HuH-7 (cell line): ENCODE results near the gene RGL3.
"Not testable (repeated sequence)": the region's sequence is repeated elsewhere in the genome, so short reads cannot be mapped to it uniquely, and the experiment has no call there.

Source experiments
- DNase-seq: peaks from one replicate; pipeline ENCODE4 v3.0.0; 2011; ENCODE audit warnings: low spot score

Gene RGL3, protein sequence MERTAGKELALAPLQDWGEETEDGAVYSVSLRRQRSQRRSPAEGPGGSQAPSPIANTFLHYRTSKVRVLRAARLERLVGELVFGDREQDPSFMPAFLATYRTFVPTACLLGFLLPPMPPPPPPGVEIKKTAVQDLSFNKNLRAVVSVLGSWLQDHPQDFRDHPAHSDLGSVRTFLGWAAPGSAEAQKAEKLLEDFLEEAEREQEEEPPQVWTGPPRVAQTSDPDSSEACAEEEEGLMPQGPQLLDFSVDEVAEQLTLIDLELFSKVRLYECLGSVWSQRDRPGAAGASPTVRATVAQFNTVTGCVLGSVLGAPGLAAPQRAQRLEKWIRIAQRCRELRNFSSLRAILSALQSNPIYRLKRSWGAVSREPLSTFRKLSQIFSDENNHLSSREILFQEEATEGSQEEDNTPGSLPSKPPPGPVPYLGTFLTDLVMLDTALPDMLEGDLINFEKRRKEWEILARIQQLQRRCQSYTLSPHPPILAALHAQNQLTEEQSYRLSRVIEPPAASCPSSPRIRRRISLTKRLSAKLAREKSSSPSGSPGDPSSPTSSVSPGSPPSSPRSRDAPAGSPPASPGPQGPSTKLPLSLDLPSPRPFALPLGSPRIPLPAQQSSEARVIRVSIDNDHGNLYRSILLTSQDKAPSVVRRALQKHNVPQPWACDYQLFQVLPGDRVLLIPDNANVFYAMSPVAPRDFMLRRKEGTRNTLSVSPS

DNA sequence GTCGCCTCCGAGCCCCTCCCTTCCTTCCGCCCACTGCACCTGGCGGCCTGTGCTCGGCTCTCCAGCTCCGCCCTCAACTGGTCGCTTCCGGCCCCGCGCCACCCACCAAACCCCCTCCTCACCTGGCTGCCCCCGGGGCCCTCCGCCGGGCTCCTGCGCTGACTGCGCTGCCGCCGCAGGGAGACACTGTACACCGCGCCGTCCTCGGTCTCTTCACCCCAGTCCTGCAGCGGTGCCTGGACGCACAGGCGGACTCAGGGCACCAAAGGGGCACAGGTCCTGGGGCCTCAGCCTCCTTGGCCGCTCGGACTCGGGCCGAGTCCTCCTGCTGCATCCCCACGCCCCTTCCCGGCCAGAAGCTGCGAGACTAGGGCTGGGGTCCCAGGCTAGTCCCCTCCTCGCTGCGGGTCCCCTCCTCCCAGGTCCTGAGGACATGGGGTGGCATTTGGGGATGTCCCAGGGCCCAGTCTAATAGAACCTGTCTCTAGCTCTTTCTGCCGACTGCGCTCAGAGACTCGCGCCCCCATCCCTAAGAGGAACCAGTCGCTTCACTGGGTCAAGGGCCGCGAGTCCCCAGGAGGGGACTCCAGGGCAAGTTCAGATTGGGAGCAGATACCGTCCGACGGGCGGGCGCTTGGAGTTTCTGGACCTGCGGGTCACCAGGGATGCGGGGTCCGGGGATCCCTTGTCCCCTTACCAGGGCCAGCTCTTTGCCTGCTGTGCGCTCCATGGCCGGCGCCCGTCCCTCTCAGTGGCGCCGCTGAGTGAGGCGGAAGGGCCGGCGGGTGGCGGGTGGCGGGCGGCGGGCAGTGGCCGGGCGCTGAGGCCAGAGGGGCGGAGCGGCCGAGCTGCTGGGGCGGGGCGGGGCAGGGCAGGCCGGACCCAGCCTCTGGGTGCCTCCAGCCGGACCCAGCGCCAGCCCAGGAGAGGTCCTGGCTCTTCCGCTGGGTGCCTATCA is at the start of gene RGL3:
Gene RGL3 (minus strand): TSS at position 766 of the 958 bp plus-strand sequence. CDS start 36 bp downstream, at position 730.
- peak; percentile 72 for DNase-seq

DNA sequence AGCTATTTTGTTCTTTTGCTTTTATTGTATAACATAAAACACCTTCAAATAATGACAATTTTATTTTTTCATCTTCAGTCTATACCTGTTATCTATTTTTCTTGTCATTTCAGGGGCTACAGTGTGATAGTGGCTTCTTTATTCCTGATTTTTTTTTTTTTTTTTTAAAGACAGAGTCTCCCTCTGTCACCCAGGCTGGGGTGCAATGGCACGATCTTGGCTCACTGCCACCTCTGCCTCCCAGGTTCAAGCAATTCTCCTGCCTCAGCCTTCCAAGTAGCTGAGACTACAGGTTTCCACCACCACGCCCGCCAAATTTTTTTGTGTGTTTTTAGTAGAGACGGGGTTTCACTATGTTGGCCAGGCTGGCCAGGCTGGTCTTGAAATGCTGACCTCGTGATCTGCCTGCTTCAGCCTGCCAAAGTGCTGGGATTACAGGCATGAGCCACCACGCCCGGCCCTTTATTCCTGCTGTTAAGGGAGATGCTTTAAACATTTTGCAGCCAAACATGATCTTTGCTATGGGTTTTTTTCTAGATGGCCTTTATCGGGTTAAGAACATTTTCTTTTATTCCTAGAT is 49.2 kb upstream of the RGL3 start:
- not testable (repeated sequence) for DNase-seq

DNA sequence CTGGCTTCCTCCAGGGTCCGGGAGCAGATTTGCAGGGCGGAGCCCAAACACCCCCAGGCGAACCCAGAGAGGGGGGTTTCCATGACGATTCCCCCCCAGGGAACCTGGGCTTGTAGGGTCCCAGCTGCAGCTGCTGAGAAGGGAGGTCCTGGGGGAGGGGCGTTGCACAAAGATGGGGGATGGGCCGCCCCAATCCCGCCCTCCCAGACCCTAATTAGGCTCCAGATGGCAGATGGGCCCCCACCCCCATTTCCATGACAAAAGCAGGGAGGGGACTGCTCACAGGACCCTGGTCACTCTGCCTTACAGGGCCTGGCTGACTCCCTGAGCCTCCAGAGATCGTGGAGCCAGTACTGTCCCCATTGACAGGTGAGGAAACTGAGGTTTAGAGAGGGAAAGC is 46.5 kb upstream of the RGL3 start:
- no peak for DNase-seq

DNA sequence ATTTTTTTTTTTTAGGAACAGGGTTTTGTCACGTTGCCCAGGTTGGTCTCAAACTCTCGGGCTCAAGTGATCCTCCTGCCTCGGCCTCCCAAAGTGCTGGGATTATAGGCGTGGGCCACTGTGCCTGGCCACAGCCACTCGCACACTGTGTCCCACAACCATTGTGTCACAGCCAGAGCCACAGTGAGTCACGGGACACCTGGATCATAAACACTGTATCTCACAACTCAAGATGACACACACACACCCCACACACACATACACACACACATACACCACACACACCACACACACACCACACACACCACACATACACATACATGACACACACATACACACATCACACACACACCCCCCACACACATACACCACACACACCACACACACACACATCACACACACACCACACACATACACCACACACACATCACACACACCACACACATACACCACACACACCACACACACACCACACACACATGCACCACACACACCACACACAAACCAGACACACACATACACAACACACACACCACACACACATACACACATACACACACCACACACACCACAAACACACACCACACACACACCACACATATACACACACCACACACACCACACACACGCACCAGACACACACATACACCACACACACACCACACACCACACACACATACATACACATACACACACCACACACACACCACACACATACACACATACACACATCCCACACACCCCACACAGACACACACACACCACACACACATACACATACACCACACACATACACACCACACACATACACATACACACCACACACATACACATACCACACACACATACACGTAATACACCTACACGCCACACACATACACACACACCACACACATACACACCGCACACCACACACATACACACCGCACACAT is 45.5 kb upstream of the RGL3 start:
- no peak for DNase-seq

DNA sequence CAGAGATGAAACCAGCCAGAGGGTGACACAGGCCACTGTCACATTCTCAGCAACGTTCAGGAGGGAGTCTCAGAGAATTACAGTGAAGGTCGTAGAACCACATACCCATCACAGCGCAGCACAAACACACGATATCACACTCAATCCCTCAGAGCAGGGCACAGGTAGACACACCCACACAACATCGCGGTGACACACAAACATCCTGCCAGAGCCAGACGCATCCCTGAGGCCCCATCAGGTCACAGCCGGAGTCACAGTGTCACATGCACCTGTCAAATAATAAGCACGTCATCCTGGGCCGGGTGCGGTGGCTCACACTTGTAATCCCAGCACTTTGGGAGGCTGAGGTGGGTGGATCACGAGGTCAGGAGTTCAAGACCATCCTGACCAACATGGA is 44.3 kb upstream of the RGL3 start:
- no peak for DNase-seq

DNA sequence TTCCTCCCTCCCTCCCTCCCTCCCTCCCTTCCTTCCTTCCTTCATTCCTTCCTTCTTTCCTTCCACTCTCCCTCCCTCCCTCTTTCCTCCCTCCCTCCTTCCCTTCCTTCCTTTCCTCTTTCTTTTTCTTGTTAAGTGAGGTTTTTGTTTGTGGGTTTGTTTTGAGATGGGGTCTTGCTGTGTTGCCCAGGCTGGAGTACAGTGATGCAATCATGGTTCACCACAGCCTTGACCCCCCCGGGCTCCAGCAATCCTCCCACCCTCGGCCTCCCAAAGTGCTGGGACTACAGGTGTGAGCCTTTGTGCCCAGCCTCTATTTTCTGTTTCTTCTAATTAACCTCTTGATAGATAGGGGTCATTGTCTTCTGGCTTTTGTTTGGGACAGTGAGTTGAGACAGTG is 42.3 kb upstream of the RGL3 start:
- DNase-seq, result no peak

DNA sequence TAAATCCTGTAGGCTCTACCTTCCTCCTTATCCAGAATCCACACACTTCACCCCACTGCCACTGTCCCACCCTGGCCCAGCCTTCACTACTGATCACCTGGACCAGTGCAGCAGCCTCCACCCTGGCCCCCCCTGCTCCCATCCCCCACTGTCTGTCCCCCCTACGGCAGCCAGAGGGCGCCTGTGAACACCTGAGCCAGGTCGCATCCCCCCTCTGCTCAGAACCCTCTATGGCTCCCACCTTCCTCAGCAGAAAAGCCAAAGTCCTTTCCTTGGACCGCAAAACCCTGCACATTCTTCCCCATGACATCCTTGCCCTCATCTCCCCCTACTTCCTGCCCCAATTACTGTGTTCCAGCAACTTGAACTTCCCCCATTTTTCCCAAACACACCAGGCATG is 41.1 kb upstream of the RGL3 start:
- no peak for DNase-seq

DNA sequence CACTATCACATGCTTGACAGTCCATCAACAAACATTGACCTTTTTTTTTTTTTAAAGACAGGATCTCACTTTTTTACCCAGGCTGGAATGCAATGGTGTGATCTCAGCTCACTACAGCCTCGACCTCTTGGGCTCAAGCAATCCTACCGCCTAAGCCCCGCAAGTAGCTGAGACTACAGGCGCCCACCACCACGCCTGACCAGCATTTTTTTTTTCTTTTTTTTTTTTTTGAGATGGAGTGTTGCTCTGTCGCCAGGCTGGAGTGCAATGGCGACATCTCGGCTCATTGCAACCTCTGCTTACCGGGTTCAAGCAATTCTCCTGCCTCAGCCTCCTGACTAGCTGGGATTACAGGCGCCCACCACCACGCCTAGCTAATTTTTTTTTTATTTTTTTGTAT is 39.8 kb upstream of the RGL3 start:
- not testable (repeated sequence) for DNase-seq

DNA sequence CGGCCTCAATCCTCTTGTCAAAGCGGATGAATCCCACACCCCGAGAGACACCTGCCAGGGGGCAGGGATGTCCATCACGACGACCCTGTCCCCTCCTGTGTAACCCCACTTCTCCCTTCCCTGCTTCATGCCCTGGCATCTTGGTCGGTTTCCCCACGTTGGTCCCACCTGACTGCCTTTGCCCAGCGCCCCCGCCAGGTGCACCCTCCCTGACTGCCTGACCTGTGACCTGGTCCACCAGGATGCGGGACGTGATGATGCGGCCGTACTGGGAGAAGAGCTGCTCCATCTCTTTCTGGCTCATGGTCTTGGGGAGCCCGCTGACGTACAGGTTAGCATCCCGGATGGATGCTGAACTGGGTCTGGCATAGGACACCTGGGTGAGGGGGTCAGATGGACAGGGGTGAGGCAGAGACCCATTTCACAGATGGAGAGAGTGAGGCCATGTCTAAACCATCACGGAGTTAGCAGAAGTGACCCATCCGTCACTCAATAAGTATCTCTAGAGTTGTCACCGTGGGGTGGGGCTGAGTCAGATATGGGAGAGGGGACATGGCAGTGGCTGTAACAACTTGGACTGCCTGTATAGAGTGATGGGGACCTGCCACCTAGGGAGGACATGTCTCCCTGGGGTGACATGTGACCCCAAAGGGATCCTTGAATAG is 39.3 kb upstream of the RGL3 start:
- no peak for DNase-seq

DNA sequence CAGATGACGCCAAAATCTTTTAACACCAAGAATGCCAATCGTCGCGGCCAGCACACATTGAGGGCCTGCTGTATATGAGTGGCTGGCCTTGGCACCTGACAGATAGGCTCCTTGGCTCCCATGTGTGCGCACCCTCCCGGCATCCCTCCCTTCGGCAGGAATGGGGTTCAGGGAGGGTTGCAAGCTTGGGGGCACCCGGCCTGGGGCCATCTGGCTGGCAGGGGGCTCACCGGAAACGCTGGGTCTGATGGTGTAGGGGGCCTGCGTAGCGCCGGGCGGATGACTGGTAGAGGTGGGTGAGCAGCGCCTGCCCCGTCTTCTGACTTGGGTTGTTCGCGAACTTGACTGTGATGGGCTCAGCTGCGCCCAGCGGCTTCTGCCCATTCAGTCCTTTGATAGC is 38.7 kb upstream of the RGL3 start:
- no peak for DNase-seq

DNA sequence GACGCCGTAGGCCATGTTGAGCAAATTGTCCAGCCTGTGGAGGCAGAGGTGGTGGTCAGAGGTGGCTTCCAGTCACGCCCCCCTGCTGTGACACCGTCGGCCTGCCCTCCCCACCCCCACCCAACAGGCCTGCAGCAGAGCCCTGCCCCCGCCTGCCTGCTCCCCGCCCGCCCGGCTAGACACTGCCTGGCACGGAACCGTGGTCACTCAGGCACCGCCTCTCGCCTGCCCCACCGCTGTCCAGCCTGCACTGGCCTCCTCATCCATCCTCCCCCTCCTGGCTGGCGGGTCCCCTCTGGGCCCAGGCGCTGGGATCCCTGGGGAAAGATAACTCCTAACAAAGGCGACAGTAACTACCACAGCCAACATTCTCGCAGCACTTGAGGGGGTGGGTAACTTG is 38.0 kb upstream of the RGL3 start:
- DNase-seq, result no peak

DNA sequence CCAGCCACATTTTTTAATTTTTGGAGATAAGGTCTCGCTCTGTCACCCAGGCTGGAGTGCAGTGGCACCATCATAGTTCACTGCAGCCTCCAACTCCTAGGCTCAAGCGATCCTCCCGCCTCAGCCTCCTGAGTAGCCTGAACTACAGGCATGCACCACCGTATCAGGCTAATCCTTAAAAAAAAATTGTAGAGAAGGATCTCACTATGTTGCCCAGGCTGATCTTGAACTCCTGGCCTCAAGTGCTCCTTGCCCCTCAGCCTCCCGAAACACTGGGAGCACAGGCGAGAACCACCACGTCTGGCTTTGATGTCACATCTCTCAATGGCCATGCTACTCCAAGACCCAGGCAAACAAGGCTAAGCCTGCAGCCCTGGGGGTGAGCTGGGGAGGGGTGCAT is 37.5 kb upstream of the RGL3 start:
- DNase-seq, result no peak

DNA sequence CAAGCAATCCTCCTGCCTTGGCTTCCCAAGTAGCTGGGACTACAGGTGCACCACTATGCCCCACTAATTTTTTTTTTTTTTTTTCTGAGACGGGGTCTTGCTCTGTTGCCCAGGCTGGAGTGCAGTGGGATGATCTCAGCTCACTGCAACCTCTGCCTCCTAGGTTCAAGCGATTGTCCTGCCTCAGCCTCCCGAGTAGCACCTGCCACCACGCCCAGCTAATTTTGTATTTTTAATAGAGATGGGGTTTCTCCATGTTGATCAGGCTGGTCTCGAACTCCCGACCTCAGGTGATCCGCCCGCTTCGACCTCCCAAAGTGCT is 36.1 kb upstream of the RGL3 start:
- DNase-seq, result not testable (repeated sequence)

DNA sequence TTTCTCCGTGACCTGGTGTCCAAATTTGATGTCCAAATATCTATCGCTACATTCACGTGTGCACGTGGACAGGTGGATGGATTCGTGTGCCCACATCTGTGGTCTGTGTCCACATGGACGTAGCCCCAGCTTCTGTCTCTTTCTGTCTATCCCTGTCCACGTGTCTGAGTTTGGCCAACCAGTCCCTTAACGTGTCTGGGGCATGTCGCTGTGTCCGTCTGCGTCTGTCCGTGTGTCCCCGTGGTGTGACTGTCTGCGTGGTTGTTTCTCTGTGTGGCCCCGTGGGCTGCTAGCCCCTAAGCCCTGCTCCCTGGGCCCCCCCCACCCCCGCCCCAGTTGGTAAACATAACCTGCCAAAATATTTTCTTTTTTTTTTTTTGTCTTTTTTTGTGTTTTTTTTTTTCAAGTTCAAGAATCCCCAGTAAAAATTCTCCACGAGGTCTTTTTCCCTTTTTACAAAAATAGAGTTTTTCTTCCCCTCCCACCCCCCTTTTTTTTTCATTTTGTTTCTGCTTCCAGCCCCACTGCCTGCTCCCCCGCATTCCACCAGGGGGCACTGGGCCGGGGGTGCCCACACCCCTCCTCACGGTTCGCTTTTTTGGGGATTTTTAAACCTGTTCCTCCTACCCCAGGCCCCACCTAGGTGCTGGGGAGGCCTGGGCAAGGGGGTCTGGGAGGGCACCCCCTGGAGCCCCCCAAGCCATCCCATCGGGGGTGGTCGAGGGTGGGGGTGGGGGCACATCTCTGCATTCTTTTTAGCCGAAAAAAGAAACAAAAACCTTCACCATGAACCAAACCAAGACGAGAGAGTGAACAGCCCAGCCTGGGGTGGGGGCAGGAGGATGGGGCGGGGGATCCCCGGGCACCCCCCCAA is 34.6 kb upstream of the RGL3 start:
- no peak for DNase-seq

DNA sequence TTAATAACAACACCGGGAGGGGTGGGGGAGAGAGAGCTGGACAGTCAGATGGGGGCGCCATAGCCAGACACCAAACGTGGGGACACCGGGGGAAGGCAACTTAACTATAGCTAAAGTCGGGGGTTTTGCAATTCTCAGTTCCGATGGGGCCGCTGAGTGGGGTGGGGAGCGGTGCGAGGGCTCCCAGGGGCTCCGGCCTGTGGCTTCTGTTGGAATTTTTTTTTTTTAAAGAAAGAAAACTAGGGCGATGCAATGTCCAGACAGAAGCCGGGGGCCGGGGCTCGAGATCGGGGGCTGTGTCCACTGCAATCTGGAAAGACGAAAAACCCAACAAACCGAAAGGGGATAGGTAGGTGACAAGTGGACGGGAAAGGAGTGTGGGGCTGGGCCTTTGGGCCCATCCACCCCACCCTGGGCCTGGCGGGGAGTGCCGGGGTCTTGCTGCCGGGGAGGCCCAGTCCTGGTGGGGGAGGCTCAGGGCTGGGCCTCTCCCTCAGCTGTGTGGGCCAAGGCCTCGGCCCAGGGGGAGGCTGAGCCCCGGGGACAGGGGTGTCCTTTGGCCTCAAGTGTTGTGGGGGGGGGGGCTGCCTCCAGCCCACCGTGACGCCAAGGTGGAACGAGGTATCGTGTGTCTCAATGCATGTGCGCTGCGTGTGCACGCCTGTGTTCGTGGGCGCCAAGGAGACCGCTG is 33.7 kb upstream of the RGL3 start:
- no peak for DNase-seq

DNA sequence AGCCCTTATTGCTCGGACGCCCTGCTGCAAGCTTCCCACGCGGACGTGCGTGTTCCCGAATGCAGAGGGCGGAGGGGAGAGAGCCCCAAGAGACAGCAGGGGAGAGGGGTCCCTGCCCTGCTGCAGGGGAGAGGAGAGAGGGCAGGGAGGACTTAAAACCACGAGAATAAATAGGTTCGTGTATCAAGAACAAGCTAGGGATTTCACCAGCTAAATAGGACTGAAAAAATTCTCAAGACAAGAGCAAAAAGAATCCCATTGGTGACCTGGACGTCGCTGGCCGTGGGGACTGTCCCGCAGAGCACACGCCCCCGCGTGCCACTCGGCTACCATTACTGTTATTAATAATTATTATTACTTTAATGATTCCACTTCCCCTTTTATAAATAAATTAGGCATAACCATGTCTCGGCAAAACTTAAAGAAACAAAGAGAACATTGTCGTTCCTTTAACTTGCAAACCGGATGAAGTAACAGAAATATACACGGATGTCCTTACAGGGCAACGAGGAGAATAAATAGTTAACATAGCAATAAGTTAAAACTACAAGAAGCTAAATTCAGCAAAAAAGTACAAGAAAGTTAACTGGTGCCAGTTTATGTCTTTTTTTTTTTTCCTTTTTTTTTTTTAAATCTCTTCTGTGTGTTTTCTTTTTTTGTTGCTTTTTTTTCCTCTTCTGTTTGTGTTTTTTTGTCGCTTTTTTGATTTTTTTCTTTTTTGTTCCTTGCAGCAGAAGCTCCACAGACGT is 32.9 kb upstream of the RGL3 start:
- no peak for DNase-seq

DNA sequence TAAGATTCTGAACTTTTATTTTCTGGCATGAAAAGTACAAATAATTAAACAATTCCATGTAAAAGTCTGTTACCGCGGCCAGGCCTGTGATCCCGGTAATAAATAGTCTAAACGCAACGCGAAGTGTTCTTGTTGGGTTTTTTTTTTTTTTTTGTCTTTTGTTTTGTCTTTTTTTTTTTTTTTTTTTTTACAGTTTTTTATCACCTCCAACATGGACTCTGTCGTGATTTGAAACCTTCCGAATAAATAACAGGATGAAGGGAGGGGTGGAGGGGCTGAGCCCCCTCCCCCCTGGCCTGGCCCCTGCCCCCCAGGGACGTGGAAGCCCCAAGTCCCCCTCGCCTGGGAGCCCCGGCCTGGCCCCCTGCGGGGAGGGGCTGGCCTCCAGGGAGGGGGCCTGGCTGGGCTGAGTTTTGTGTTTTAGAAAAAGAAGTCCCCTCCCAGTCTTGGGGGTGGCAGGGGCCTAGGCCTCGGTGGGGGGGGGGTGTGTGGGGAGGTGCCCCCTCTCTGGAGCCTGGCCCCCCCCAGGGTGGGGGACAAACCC is 32.3 kb upstream of the RGL3 start:
- DNase-seq, result no peak
